Caki2 (cell line): Measurements from ENCODE around the gene SMIM28. TPM values are rescaled to one million over a fixed set of nuclear protein-coding genes. Genes with fewer than 3 reads are reported as not detected.

ENCODE experiments used
- DNase-seq: peaks from one replicate; pipeline ENCODE4 v3.0.0-alpha.2; 2015; ENCODE audit warnings: low read depth
- in situ Hi-C: cut with HindIII; loops from 2 replicates; pipeline ENCODE4 v1.10.0; 2016; ENCODE audit warnings: low sequenced_read_pairs, low pct_unique_long_range_greater_than_20kb, mixed read lengths
- total RNA-seq: library from RNA; depleted of rRNA; stranded (reverse); fragments of >200 nt; shearing (Covaris generic); gene quantifications from 2 replicates; pipeline ENCODE4 v1.2.3, GENCODE V29; 2014; ENCODE audit warnings: low replicate concordance

SMIM28 gene
- total RNA-seq, 1 experiment from 2014 or later = not detected

GRCh38 chr6:138370631-138371451 lies 6.9 kb upstream of the SMIM28 start:
- DNase-seq = no peak
- in situ Hi-C loops = no loop called here

GRCh38 chr6:138371452-138371711 lies 6.3 kb upstream of the SMIM28 start:
- in situ Hi-C loops = no loop called here
- DNase-seq = no peak

- in situ Hi-C loops = no loop called here
- DNase-seq = peak; percentile 47
Measured at GRCh38 chr6:138371720-138372119, 6.0 kb upstream of the SMIM28 start.

GRCh38 chr6:138372711-138373463 lies 4.8 kb upstream of the SMIM28 start:
- DNase-seq = no peak

GRCh38 chr6:138374230-138374629 lies 3.5 kb upstream of the SMIM28 start:
- in situ Hi-C loops = no loop called here
- no peak for DNase-seq

More at GRCh38 chr6:138372711-138373463, 4.8 kb upstream of the SMIM28 start:
- in situ Hi-C loops = no loop called here

- DNase-seq = no peak
- in situ Hi-C loops = no loop called here
Measured at GRCh38 chr6:138374815-138375214, 2.9 kb upstream of the SMIM28 start.

GRCh38 chr6:138377042-138377441 lies 663 bp upstream of the SMIM28 start:
- in situ Hi-C loops = no loop called here
- DNase-seq = no peak

- in situ Hi-C loops = no loop called here
- DNase-seq = no peak
Measured at GRCh38 chr6:138378463-138378862, 758 bp downstream of the SMIM28 start.

- in situ Hi-C loops = no loop called here
Measured at GRCh38 chr6:138382498-138383265, 5.0 kb downstream of the SMIM28 start.

GRCh38 chr6:138383776-138384175 lies 6.1 kb downstream of the SMIM28 start:
- DNase-seq = no peak

More at GRCh38 chr6:138382498-138383265, 5.0 kb downstream of the SMIM28 start:
- no peak for DNase-seq

GRCh38 chr6:138386897-138387296 lies 9.2 kb downstream of the SMIM28 start:
- in situ Hi-C loops = no loop called here

More at GRCh38 chr6:138383776-138384175, 6.1 kb downstream of the SMIM28 start:
- in situ Hi-C loops = no loop called here

GRCh38 chr6:138387577-138388368 lies 10.1 kb downstream of the SMIM28 start:
- in situ Hi-C loops = no loop called here
- no peak for DNase-seq

More at GRCh38 chr6:138386897-138387296, 9.2 kb downstream of the SMIM28 start:
- DNase-seq = no peak

- no peak for DNase-seq
- in situ Hi-C loops = no loop called here
Measured at GRCh38 chr6:138389551-138389950, 11.8 kb downstream of the SMIM28 start.

GRCh38 chr6:138393871-138394783 lies 16.4 kb downstream of the SMIM28 start:
- no peak for DNase-seq
- in situ Hi-C loops = no loop called here

GRCh38 chr6:138396709-138397108 lies 19.0 kb downstream of the SMIM28 start:
- in situ Hi-C loops = no loop called here
- DNase-seq = no peak

GRCh38 chr6:138397128-138398122 lies 19.7 kb downstream of the SMIM28 start:
- DNase-seq = no peak
- in situ Hi-C loops = no loop called here
